Neuronal stem cell (in vitro differentiated cells): ENCODE measurements around the gene OR2A12.
A peak's percentile ranks its signal among the peaks of the same experiment; 100 is the strongest.

Experiments
- DNase-seq: peaks from one replicate; pipeline ENCODE4 v3.0.0-alpha.2; 2013; ENCODE audit warnings: low spot score
- H2AFZ ChIP-seq: one replicate; pipeline ENCODE4 v1.6.1; 2013; ENCODE audit warnings: mild to moderate bottlenecking, low read length, inconsistent platforms
- H2AK5ac ChIP-seq: 2 replicates; pipeline ENCODE4 v1.6.1; 2013; ENCODE audit warnings: low read depth, mild to moderate bottlenecking, inconsistent platforms, low read length, moderate library complexity, mixed read lengths
- H2BK120ac ChIP-seq: 2 replicates; pipeline ENCODE4 v1.6.1; 2013; ENCODE audit warnings: low read depth, mild to moderate bottlenecking, inconsistent platforms, low read length, moderate library complexity, mixed read lengths
- H2BK12ac ChIP-seq: one replicate; pipeline ENCODE4 v1.6.1; 2013; ENCODE audit warnings: low read length, inconsistent platforms
- H2BK15ac ChIP-seq: 2 replicates; pipeline ENCODE4 v1.6.1; 2013; ENCODE audit warnings: mild to moderate bottlenecking, low read length, inconsistent platforms, mixed read lengths
- H2BK5ac ChIP-seq: one replicate; pipeline ENCODE4 v1.6.1; 2013; ENCODE audit warnings: inconsistent platforms, mild to moderate bottlenecking, low read length, moderate library complexity
- H3K14ac ChIP-seq: one replicate; pipeline ENCODE4 v1.6.1; 2013; ENCODE audit warnings: low read length, inconsistent platforms
- H3K18ac ChIP-seq: 2 replicates; pipeline ENCODE4 v1.6.1; 2013; ENCODE audit warnings: low read length, inconsistent platforms
- H3K23ac ChIP-seq: 2 replicates; pipeline ENCODE4 v1.6.1; 2013; ENCODE audit warnings: low read depth, mild to moderate bottlenecking, mixed read lengths, low read length, inconsistent platforms; ENCODE audit not compliant: poor library complexity
- H3K27ac ChIP-seq: replicated peaks from 3 replicates; pipeline ENCODE4 v1.5.1; 2013; ENCODE audit warnings: low read length, inconsistent platforms
- H3K27me3 ChIP-seq, 3 experiments: 2 replicates each; pipeline ENCODE4 v1.6.1; 2013; ENCODE audit warnings: low read length in 3 of 3, mild to moderate bottlenecking in 2 of 3, inconsistent platforms in 1 of 3, low read depth in 1 of 3, mixed read lengths in 1 of 3, moderate library complexity in 1 of 3; ENCODE audit not compliant: control insufficient read depth in 3 of 3, insufficient read depth in 3 of 3
- H3K36me3 ChIP-seq, 2 donors: replicated peaks in 1 of 2; 2 replicates each; pipeline ENCODE4 v1.6.1; 2013; ENCODE audit warnings: low read length in 2 of 2; ENCODE audit not compliant: control insufficient read depth in 2 of 2, insufficient read depth in 2 of 2
- H3K4ac ChIP-seq: 2 replicates; pipeline ENCODE4 v1.6.1; 2013; ENCODE audit warnings: inconsistent platforms, mild to moderate bottlenecking, low read length, moderate library complexity
- H3K4me1 ChIP-seq, 2 donors: 1 replicate in 1 of 2; 2 replicates in 1 of 2; pipeline ENCODE4 v1.6.1; 2013; ENCODE audit warnings: low read length in 2 of 2, low read depth in 1 of 2; ENCODE audit not compliant: control insufficient read depth in 2 of 2, insufficient read depth in 1 of 2
- H3K4me2 ChIP-seq: one replicate; pipeline ENCODE4 v1.6.1; 2013; ENCODE audit warnings: mild to moderate bottlenecking, low read length, inconsistent platforms; ENCODE audit not compliant: insufficient read depth, poor library complexity, severe bottlenecking
- H3K4me3 ChIP-seq, 2 donors: 2 replicates each; pipeline ENCODE4 v1.5.1; 2013; ENCODE audit warnings: low read length in 2 of 2, mild to moderate bottlenecking in 2 of 2, inconsistent platforms in 1 of 2, moderate library complexity in 1 of 2
- H3K79me1 ChIP-seq: one replicate; pipeline ENCODE4 v1.6.1; 2013; ENCODE audit warnings: low read depth, mild to moderate bottlenecking, inconsistent platforms, low read length, moderate library complexity
- H3K9ac ChIP-seq: one replicate; pipeline ENCODE4 v1.6.1; 2013; ENCODE audit warnings: mild to moderate bottlenecking, low read depth, low read length, inconsistent platforms; ENCODE audit not compliant: poor library complexity
- H3K9me3 ChIP-seq, 2 donors: replicated peaks in 1 of 2; 2 replicates each; pipeline versions ENCODE3 to v1.6.1; 2013; ENCODE audit warnings: low read length in 2 of 2, mild to moderate bottlenecking in 2 of 2, inconsistent platforms in 1 of 2, low read depth in 1 of 2, mixed read lengths in 1 of 2, moderate library complexity in 1 of 2; ENCODE audit not compliant: control insufficient read depth in 2 of 2, insufficient read depth in 1 of 2
- H4K8ac ChIP-seq: one replicate; pipeline ENCODE4 v1.6.1; 2013; ENCODE audit warnings: low read depth, mild to moderate bottlenecking, inconsistent platforms, low read length, moderate library complexity
- H4K91ac ChIP-seq: one replicate; pipeline ENCODE4 v1.6.1; 2013; ENCODE audit warnings: low read length, low read depth, mild to moderate bottlenecking, inconsistent platforms; ENCODE audit not compliant: poor library complexity
- WGBS, 2 donors: extraction: QIAGEN DNeasy Blood & Tissue Kit; methylation state at CpG; one replicate each; pipeline ENCODE4 v1.1.7; 2013; ENCODE audit warnings: missing lambda C conversion rate in 2 of 2, mixed read lengths in 1 of 2; ENCODE audit not compliant: insufficient read length in 2 of 2, insufficient replicate concordance in 1 of 2; ENCODE audit errors: extremely low coverage in 2 of 2; 5-methylcytosine and 5-hydroxymethylcytosine counted together

The OR2A12 gene

GRCh38 chr7:144109283-144109682 is 23.2 kb downstream of the OR2A12 start, which contains the start of gene OR2A2:
Gene OR2A2 (plus strand): TSS chr7:144109583. CDS start chr7:144109583, 0 bp downstream.
- Histone ChIP-seq H3K4me3 (no peak within 1 kb of the TSS), H3K27me3 (no peaks in the 10 kb centered on the region), H3K27ac (no peak within 1 kb of the TSS), H3K36me3 (no peaks in the 10 kb centered on the region), H2BK12ac (no peak within 1 kb of the TSS), H3K9ac (no peak within 1 kb of the TSS), H3K4me1 (no peaks in the 10 kb centered on the region), H4K91ac (no peak within 1 kb of the TSS), H2BK120ac (no peak within 1 kb of the TSS), H2AK5ac (no peak within 1 kb of the TSS), H3K14ac (no peak within 1 kb of the TSS), H3K23ac (no peak within 1 kb of the TSS), H3K9me3 (no peaks in the 10 kb centered on the region), H2BK15ac (no peak within 1 kb of the TSS), H3K4me2 (no peak within 1 kb of the TSS), H3K4ac (no peak within 1 kb of the TSS), H3K18ac (no peak within 1 kb of the TSS), H3K79me1 (no peaks in the 10 kb centered on the region), H4K8ac (no peak within 1 kb of the TSS), H2BK5ac (no peak within 1 kb of the TSS), H2AFZ (no peak within 1 kb of the TSS)
- no peak for DNase-seq
- no CpG with 5 or more reads among the region's 2 CpGs for WGBS, 2 donors

GRCh38 chr7:144110272-144110671 is 24.2 kb downstream of the OR2A12 start:
- no CpG with 5 or more reads among the region's 5 CpGs for WGBS, 2 donors
- H3K4me2 ChIP-seq = no peak overlapping the region

DNA sequence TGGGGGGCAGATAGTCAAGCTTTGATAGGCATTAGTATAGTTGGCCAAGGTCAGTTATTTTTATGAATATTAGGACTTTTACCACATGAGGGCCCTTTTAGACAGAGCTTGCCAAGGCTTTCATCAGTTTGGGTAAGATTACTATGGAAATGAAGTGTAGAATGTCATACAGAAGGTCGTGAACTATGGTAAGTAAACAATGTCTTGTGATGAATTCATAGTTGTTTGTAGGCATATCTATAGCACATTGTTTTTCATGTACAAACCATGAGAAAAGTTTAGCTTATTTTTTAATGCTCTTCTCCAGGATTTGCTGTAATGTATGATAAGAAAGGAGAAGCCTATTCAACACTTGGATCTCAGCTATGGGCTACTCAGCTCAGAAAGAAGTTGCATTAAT is 27.6 kb downstream of the OR2A12 start:
- no peak overlapping the region for H2AK5ac ChIP-seq
- no peak overlapping the region for H3K4me2 ChIP-seq
- no peak overlapping the region for H2BK12ac ChIP-seq
- no peak overlapping the region for H3K9ac ChIP-seq
- H3K4ac ChIP-seq = no peak overlapping the region
- H3K14ac ChIP-seq = no peak overlapping the region
- H3K27me3 ChIP-seq = no peaks in the 10 kb centered on the region
- H2AFZ ChIP-seq = no peak overlapping the region
- H3K79me1 ChIP-seq = no peaks in the 10 kb centered on the region
- no peak overlapping the region for H4K91ac ChIP-seq
- no peak overlapping the region for H4K8ac ChIP-seq
- H2BK120ac ChIP-seq = no peak overlapping the region
- H3K4me3 ChIP-seq = no peak overlapping the region
- H2BK5ac ChIP-seq = no peak overlapping the region
- no peak overlapping the region for H2BK15ac ChIP-seq
- H3K9me3 ChIP-seq = no peaks in the 10 kb centered on the region
- no peak overlapping the region for H3K23ac ChIP-seq
- no peak for DNase-seq
- no peaks in the 10 kb centered on the region for H3K36me3 ChIP-seq
- no peak overlapping the region for H3K27ac ChIP-seq
- H3K4me1 ChIP-seq = no peaks in the 10 kb centered on the region
- WGBS, 2 donors = no CpG with 5 or more reads among the region's 1 CpG
- no peak overlapping the region for H3K18ac ChIP-seq

More at GRCh38 chr7:144110272-144110671, 24.2 kb downstream of the OR2A12 start:
- H3K36me3 ChIP-seq = no peaks in the 10 kb centered on the region
- H3K9ac ChIP-seq = no peak overlapping the region
- no peaks in the 10 kb centered on the region for H3K79me1 ChIP-seq
- H2BK15ac ChIP-seq = no peak overlapping the region
- no peak overlapping the region for H2BK12ac ChIP-seq
- no peak overlapping the region for H3K23ac ChIP-seq
- no peaks in the 10 kb centered on the region for H3K27me3 ChIP-seq
- no peak overlapping the region for H3K14ac ChIP-seq
- no peaks in the 10 kb centered on the region for H3K9me3 ChIP-seq
- no peak overlapping the region for H2AK5ac ChIP-seq
- H3K4me1 ChIP-seq = no peaks in the 10 kb centered on the region
- no peak overlapping the region for H3K4me3 ChIP-seq
- H2BK5ac ChIP-seq = no peak overlapping the region
- no peak overlapping the region for H4K91ac ChIP-seq
- H2BK120ac ChIP-seq = no peak overlapping the region
- H3K4ac ChIP-seq = no peak overlapping the region
- no peak overlapping the region for H2AFZ ChIP-seq
- DNase-seq = no peak
- H3K18ac ChIP-seq = no peak overlapping the region
- H4K8ac ChIP-seq = no peak overlapping the region
- H3K27ac ChIP-seq = no peak overlapping the region

DNA sequence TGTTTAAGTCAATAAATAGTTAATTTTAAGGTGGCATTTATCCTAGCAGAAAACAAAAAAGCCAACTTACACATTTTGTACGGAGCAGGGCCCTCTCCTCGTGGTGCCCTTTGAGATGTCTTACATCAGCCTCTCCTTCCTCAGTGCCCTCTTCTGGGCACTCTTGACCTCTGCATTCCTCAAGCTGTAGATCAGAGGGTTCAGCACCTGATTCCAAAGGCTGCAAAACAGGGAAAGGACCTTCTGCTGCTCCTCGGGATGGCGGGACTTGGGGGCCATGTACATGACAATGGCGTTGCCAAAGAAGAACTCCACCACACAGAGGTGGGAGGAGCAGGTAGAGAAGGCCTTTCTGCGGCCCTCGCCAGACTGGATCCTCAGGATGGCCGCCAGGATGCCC is 32.3 kb downstream of the OR2A12 start:
- Histone ChIP-seq H3K9me3 (no peaks in the 10 kb centered on the region), H3K14ac (peak overlapping the region; percentile 71), H3K79me1 (no peaks in the 10 kb centered on the region), H3K4ac (no peak overlapping the region), H4K8ac (no peak overlapping the region), H3K36me3 (no peaks in the 10 kb centered on the region), H3K23ac (no peak overlapping the region), H2BK12ac (no peak overlapping the region), H3K27ac (no peak overlapping the region), H3K9ac (no peak overlapping the region), H2AFZ (no peak overlapping the region), H4K91ac (no peak overlapping the region), H3K4me1 (no peaks in the 10 kb centered on the region), H2BK5ac (no peak overlapping the region), H3K4me2 (no peak overlapping the region), H3K18ac (peak overlapping the region; percentile 17), H2AK5ac (no peak overlapping the region), H3K4me3 (no peak overlapping the region), H3K27me3 (no peaks in the 10 kb centered on the region), H2BK120ac (no peak overlapping the region), H2BK15ac (no peak overlapping the region)
- no peak for DNase-seq
- WGBS, 2 donors = no CpG with 5 or more reads among the region's 8 CpGs
